Cardiac muscle cell (in vitro differentiated cells and primary cell): ENCODE data around the gene EMX1. TPM values are rescaled to one million over a fixed set of nuclear protein-coding genes. Genes with fewer than 3 reads are reported as not detected.

Source experiments
- DNase-seq, 2 donors: peaks; one replicate each; pipeline versions ENCODE4 v3.0.0 to v3.0.0-alpha.2; 2010 to 2017; ENCODE audit warnings: low read depth in 1 of 2, low spot score in 1 of 2
- H3K27ac ChIP-seq: fragments of 200-600 bp; sonication (generic); 2 replicates; pipeline ENCODE4 v1.5.1; 2016
- H3K27me3 ChIP-seq: fragments of 200-600 bp; sonication (generic); 2 replicates; pipeline ENCODE4 v1.6.0; 2016; ENCODE audit warnings: control low read depth
- H3K36me3 ChIP-seq: fragments of 200-600 bp; sonication (generic); 2 replicates; pipeline ENCODE4 v1.5.1; 2016; ENCODE audit warnings: control low read depth
- H3K4me1 ChIP-seq: fragments of 200-600 bp; sonication (generic); 2 replicates; pipeline ENCODE4 v1.8.1; 2017; ENCODE audit warnings: low read depth, mild to moderate bottlenecking, mixed run types
- H3K4me3 ChIP-seq: fragments of 200-600 bp; sonication (generic); 2 replicates; pipeline ENCODE4 v1.5.1; 2016; ENCODE audit warnings: mild to moderate bottlenecking
- H3K9me3 ChIP-seq: fragments of 200-600 bp; sonication (generic); 2 replicates; pipeline ENCODE4 v1.5.1; 2017; ENCODE audit warnings: low read depth, mild to moderate bottlenecking, control low read depth
- CTCF ChIP-seq: IDR thresholded peaks from 2 replicates; pipeline ENCODE4 v1.5.1; 2012; ENCODE audit warnings: low read depth, mild to moderate bottlenecking, low read length
- polyA plus RNA-seq: library from polyadenylated mRNA; unstranded; fragments of >200 nt; fragmentation: Nextera tagmentation; extraction: Ambion mirVana; gene quantifications from 2 replicates; pipeline ENCODE4 v1.2.1, GENCODE V29; 2016
- total RNA-seq: library from RNA; depleted of rRNA; stranded (reverse); fragments of >200 nt; gene quantifications from 2 replicates; pipeline ENCODE4 v1.2.3, GENCODE V29; 2016

Gene EMX1
- 0.24 TPM in 1 of 2 replicates, not detected in the other for total RNA-seq
- polyA plus RNA-seq, result not detected in 2 replicates

DNA sequence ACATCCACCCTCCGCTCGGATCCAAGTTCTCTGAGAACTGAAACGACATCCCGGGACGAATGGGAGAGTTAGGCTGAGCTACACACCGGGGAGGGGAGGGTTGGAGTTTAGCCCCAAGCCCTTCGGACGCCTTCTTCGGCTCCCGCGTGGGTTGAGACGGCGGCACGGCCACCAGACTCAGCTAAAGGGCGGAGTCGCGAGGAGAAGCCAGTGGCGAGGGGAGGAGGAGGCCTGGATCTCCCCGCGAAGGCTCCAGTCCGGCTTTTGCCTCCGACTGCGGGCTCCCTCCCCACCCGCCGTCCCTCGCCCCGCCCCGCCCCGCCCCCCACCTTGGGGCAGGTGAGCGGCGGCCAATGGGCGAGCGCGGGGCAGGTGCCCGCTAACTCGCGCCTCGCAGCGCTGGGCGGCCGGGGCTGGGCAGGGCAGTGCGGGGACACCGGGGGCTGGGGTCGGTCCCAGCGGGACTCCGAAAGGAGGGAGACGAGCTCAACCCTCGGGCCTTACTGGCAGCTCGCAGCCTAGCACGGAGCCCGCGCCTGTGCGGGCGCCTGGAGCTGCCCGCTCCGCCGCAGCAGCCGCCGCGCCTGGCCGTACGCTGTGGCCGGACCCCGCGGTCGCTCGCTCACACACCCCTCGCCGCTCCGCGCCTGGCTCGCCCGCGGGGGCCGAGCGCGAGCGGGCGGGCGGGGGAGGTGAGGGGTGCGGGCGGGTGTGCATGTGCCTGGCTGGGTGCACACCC is at the start of gene EMX1:
Gene EMX1, plus strand, starts transcription at position 382 of the 739 bp plus-strand sequence. Its CDS starts 334 bp downstream, at position 716.
- H3K27ac ChIP-seq, result no peak within 1 kb of the TSS
- H3K4me3 ChIP-seq, result peak within 1 kb of the TSS; percentile 21
- H3K9me3 ChIP-seq, result no peaks in the 10 kb centered on the region
- H3K27me3 ChIP-seq, result peaks cover 100% of the 10 kb centered on the region
- no peaks in the 10 kb centered on the region for H3K36me3 ChIP-seq
- DNase-seq, result peak in 1 of 2 donors; percentile 65
- TF ChIP-seq CTCF, result no peak
- no peaks in the 10 kb centered on the region for H3K4me1 ChIP-seq

- no peak for TF ChIP-seq CTCF
- Histone ChIP-seq H3K9me3 (no peaks in the 10 kb centered on the region), H3K4me3 (no peak overlapping the region), H3K27ac (no peak overlapping the region), H3K27me3 (peaks cover 45% of the 10 kb centered on the region), H3K36me3 (no peaks in the 10 kb centered on the region), H3K4me1 (no peaks in the 10 kb centered on the region)
- no peak for DNase-seq
These were observed 46.3 kb upstream of the EMX1 start for GRCh38 chr2:72871060-72871459.

DNA sequence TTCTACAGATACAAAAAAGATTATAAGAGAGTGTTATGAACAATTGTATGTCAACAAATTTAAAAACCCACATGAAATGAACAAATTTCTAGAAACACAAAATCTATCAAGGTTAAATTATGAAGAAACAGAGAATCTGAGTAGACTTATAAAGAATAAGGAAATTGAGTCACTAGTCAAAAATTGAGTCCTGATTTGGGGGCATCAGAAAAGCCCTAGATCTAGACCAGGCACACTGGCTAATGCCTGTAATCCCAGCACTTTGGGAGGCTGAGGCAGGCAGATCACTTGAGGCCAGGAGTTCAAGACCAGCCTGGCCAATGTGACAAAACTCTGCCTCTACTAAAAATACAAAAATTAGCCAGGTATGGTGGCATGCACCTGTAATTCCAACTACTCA is 45.4 kb upstream of the EMX1 start:
- Histone ChIP-seq H3K36me3 (no peaks in the 10 kb centered on the region), H3K27me3 (peaks cover 50% of the 10 kb centered on the region), H3K9me3 (no peaks in the 10 kb centered on the region), H3K27ac (no peak overlapping the region), H3K4me3 (no peak overlapping the region), H3K4me1 (no peaks in the 10 kb centered on the region)
- no peak for TF ChIP-seq CTCF
- no peak for DNase-seq

GRCh38 chr2:72883356-72883962 is 33.9 kb upstream of the EMX1 start:
- no peak overlapping the region for H3K4me3 ChIP-seq
- DNase-seq, result peak; percentile 65 to 89
- H3K36me3 ChIP-seq, result no peaks in the 10 kb centered on the region
- H3K27me3 ChIP-seq, result peaks cover 78% of the 10 kb centered on the region
- H3K4me1 ChIP-seq, result no peaks in the 10 kb centered on the region
- H3K27ac ChIP-seq, result no peak overlapping the region
- H3K9me3 ChIP-seq, result no peaks in the 10 kb centered on the region
- TF ChIP-seq CTCF, result no peak

GRCh38 chr2:72886505-72887031 is 30.8 kb upstream of the EMX1 start:
- TF ChIP-seq CTCF, result no peak
- no peaks in the 10 kb centered on the region for H3K36me3 ChIP-seq
- no peaks in the 10 kb centered on the region for H3K4me1 ChIP-seq
- H3K27me3 ChIP-seq, result peaks cover 92% of the 10 kb centered on the region
- H3K27ac ChIP-seq, result no peak overlapping the region
- peak overlapping the region; percentile 40 for H3K4me3 ChIP-seq
- H3K9me3 ChIP-seq, result no peaks in the 10 kb centered on the region
- DNase-seq, result no peak
